Cardiac septum (tissue), 1 donor: Measurements from ENCODE around the gene ZNF883. TPM values are rescaled to one million over a fixed set of nuclear protein-coding genes. Genes with fewer than 3 reads are reported as not detected.

ENCODE experiments used
- DNase-seq: peaks from one replicate; pipeline ENCODE4 v3.0.0-alpha.2; 2020; ENCODE audit warnings: low spot score
- intact Hi-C: fragments of 100-400 bp; cut with DNase I; formaldehyde crosslinking; loops from one replicate; pipeline ENCODE4 v1.14.0; 2022
- total RNA-seq: library from RNA; stranded (reverse); fragmentation: NEBNext Ultra II Directional; extraction: Animal tissue kit (Norgen Biotek cat#: 25700); gene quantifications from one replicate; pipeline ENCODE4 v1.2.1, GENCODE V29; 2021
- donor health status: DM: no; HTN: no; CAD: no.

The ZNF883 gene
- total RNA-seq, 1 donor from 2014 or later, result 2.4 TPM

- DNase-seq, result no peak
- intact Hi-C loops, result loop anchor here (10.0 kb wide), 1 partner anchor 170 kb away; no protein-coding TSS in a partner anchor
Measured at GRCh38 chr9:112925058-112925641, 86.8 kb downstream of the ZNF883 start.

GRCh38 chr9:112921549-112921948, 90.4 kb downstream of the ZNF883 start:
- no peak for DNase-seq
- intact Hi-C loops, result loop anchor here (10.0 kb wide), 1 partner anchor 173 kb away; no protein-coding TSS in a partner anchor

- no peak for DNase-seq
- intact Hi-C loops, result no loop called here
Measured at GRCh38 chr9:112917987-112918362, 94.0 kb downstream of the ZNF883 start.

GRCh38 chr9:112917047-112917986, 94.7 kb downstream of the ZNF883 start:
- no peak for DNase-seq
- intact Hi-C loops, result no loop called here

- DNase-seq, result no peak
- intact Hi-C loops, result no loop called here
Measured at GRCh38 chr9:112914524-112914923, 97.5 kb downstream of the ZNF883 start.

GRCh38 chr9:112913326-112913725, 98.7 kb downstream of the ZNF883 start:
- intact Hi-C loops, result no loop called here
- no peak for DNase-seq

- no peak for DNase-seq
- intact Hi-C loops, result no loop called here
Measured at GRCh38 chr9:112912636-112913035, 99.4 kb downstream of the ZNF883 start.

GRCh38 chr9:112911736-112912135, 100.3 kb downstream of the ZNF883 start:
- intact Hi-C loops, result no loop called here
- DNase-seq, result no peak

Other genes starting within 250 kb of the ZNF883 start
- gene SLC46A2, start 121.3 kb downstream of the ZNF883 start, total RNA-seq, result 0.16 TPM
- gene ZFP37, start 44.5 kb upstream of the ZNF883 start, total RNA-seq, result 2.0 TPM
- gene SLC31A2, start 138.8 kb upstream of the ZNF883 start, total RNA-seq, result 4.7 TPM
- gene FKBP15, start 209.1 kb upstream of the ZNF883 start, total RNA-seq, result 17.9 TPM
- gene SLC31A1, start 209.4 kb upstream of the ZNF883 start, total RNA-seq, result 9.6 TPM